HG03095 (cell line): ENCODE results near the gene SH2B2.
A peak's percentile ranks its signal among the peaks of the same experiment; 100 is the strongest.

Experiments
- ATAC-seq: cut with Tn5 transposase; IDR thresholded peaks from one replicate; pipeline ENCODE4 v1.9.1; 2021; ENCODE audit warnings: moderate library complexity; ENCODE audit not compliant: unreplicated experiment

SH2B2 gene

DNA sequence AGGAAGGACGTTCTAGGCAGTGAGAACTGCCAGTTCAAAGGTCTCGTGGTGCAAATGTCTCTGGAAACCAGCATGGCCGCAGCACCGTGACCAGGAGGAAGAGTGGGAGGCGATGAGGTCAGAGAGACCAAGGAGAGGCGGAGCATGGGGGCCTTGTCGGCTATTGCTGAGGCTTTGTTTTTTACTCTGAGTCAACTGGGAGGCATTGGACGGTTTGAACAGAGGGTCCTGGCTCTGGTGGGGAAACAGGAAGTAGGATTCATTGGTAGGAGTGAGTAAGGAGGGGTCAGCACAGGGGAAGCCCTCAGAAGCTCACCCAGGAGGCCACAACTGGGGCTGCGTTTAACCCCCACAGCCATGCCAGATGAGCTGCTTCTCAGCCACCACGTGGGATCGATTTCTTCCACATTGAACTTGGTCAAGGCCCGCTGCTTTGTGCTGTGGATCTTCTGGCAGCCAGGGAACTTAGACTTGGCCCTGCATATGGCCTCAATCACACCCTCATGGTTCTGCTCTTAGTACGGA, 22.2 kb upstream of the SH2B2 start:
- no peak for ATAC-seq

DNA sequence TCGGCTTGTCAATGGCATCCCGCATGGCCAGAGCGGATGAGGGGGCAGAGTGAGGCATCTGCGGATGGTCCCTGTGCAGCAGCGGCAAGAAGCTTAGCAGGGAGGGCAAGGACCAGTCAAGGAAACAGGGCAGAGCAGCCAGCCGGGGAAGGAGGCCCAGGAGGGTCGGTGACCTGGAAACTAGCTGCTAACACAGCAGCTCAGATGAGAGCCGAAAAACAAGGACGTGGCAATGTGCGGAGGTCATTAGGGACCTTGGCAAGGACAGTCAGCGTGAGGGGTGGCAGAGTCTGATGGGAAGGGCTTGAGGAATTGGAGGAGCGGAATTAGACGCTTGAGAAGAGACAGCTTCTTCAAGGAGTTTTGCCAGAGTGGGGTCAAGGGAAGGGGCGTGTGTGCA, 20.1 kb upstream of the SH2B2 start:
- ATAC-seq: no peak

DNA sequence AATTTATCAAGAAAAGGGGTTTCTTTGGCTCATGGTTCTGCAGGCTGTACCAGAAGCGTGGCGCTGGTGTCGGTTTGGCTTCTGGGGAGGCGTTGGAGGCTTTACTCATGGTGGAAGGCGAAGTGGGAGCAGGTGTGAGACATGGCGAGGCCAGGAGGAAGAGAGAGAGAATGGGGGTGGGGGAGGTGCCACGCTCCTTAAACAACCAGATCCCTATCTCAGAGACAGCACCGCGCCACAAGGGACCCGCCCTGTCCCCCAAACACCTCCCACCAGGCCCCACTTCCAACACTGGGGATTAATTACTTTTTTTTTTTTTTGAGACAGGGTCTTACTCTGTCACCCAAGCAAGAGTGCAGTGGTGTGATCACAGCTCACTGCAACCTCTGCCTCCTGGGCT, 18.0 kb upstream of the SH2B2 start:
- no peak for ATAC-seq

DNA sequence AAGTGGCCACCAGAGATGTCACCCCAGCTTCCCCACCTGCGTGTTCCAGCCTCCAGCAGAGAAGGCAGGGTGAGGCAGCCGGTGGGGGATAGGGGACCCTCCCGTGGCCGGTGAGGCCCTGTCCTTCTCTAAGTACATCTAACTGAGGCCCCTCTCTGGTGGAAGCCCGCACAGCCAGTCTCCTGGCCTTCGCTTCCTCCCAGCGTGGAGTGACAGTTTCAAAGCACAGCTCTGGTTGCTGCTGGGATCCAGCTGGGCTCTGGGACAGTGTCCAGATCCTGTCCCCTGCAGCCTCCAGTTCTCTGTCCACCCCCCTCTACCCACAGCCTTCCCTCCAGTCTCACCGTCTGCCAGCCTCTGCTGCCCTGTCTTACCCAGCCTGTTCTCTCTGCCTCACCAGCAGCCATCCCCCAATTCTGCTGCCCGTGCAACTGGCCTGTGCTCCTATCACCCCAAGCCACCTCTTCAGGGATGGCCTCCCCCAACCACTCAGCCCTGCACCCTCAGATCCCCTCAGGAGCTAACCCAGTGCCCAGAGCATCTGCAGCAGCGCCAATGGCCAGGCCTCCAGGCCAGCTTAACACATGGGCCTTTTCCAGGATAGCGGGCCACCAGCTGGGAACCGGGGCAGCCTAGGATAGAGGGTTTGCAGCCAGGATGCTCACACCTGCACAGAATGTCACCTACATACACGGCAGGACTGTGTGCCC, 16.3 kb upstream of the SH2B2 start:
- ATAC-seq: no peak

DNA sequence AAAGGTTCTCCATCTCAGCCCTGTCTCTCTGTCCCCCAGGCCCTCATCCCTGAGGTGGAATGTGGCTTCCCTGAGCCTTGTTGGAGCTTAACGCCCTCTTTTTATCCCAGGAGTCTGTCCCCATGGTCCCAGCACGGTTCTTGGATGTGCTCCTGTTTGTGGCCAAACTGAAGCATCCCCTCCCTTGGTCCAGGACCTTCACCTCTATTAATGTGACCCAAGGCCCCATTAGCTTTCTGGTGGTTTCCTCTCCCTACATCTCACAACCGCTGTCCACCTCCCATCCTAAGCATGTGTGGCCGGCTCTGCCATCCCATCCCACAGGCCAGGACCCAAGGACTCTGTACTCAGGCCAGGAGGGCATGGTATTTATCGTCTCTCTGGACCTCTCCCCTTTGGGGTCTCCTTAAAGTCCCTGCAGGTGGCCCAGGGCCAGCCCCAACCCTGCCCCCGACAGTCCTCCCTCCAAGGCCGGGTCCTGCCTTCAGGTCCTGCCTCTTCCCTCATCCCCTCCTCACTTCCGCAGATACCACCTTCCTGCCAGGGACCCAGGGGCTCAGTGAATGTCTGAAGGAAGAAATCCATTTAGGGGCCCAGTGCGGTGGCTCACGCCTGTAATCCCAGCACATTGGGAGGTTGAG, 15.4 kb upstream of the SH2B2 start:
- no peak for ATAC-seq

DNA sequence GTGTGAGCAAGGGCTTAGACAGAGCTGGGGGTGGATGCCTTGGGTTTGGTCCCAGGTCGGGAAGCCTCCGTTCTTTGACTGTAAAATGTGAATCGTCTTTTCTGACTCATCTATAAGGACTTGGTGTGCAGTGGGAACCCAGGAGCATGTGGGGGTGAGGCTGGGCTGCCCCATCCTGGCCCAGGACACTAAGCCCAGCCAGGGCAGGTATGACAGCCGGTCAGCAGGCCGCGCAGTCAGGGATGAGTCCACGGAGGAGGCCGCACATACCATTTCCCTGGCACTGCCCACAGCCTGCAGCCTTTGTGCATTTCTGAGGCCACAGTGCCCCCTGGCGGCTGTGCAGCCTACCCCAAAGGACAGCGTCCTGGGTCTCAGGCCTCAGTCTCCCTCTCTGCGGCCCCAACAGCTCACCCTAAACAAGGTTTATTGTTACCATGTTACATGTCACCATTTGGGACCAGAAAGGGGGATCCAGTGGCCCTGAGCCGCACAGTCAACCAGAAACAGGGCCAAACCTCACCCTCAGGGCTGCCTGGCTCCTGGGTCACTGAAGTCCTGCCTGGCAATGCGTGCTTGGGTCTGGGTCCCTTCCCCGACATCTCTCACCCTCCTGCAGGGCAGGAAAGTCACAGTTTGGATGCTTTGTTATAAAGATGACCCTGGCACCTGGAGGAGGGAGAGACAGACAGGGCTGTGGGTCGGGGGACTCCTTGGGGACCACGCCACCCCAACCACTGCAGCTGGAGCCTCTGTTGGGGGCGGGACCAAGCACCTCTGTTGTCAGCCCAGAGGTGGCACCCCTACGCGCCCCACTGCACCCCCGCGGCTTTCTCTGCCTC, 14.4 kb upstream of the SH2B2 start:
- ATAC-seq: no peak

DNA sequence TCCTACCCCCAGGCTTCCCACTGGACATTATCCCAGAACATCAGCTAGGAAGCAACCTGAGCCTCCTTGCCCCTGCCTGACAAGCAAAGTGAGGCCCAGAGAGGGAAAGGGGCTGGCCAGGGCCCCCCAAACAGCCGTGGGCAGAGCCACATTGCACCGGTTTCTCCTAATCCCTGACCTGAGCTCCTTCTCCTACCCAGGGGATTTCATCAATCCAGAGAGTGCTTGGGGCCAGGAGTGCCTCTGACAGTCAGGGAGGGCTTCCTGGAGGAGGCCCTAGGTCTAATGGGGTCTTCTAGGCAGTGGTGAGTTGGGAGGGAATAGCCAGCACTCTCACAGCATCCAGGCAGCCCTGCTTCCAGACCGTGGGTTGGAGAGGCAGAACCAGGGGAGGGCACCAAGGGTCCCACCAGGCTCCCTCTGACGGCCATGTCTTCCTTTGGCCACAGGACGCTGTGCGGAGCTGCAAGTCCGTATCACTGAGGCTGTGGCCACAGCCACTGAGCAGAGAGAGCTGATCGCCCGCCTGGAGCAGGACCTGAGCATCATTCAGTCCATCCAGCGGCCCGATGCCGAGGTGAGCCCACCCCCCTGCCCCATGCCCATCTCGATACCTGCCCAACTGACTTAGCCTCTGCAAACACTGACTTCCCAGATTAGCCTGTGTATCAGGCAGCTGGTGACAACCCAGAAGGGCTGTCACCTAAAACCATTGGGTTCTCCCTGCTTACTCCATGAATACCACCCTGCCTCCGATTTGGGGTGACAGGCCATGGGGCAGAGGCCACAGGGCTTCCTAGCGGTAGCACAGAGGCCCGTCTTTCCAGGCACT, 13.5 kb upstream of the SH2B2 start:
- ATAC-seq: no peak

DNA sequence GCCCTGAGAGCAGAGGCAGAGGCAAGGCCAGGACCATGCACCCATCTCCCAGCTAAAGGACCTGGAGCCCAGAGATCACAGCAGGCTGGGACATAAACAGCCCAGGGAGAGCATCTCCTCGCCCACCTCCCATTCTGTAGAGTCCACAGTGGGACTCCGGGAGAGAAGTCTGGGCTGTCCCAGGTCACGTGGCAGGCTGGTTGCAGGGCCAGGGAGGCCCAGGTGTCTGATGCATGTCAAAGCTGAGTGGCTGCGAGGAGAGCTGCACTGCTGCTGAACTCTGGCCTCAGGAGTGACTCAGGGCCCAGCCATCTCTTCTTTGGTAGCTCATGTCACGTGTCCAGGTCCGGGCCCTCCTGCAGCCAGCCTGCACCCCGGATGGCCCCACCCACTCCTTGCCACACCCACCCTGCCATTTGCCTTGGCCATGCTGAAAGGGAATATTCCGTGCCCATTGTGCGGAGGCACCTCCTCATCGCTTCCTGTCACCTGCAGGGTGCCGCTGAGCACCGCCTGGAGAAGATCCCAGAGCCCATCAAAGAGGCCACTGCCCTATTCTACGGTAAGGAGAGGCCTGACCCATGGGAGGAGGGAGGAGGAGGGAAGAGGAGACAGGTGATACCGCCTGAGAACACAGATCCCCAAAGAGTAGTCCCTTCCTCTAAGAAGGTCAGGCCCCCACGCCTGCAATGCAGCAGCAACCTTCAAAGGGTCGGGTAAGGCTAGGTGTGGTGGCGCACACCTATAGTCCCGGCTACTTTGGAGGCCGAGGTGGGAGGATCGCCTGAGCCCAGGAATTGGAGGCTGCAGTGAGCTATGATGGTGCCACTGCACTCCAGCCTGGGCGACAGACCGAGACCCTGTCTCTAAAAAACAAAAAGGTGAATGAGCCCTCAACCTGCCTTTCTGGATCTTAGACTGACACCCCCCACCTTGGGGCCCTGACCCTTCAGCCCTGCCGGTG, 12.6 kb upstream of the SH2B2 start:
- no peak for ATAC-seq

DNA sequence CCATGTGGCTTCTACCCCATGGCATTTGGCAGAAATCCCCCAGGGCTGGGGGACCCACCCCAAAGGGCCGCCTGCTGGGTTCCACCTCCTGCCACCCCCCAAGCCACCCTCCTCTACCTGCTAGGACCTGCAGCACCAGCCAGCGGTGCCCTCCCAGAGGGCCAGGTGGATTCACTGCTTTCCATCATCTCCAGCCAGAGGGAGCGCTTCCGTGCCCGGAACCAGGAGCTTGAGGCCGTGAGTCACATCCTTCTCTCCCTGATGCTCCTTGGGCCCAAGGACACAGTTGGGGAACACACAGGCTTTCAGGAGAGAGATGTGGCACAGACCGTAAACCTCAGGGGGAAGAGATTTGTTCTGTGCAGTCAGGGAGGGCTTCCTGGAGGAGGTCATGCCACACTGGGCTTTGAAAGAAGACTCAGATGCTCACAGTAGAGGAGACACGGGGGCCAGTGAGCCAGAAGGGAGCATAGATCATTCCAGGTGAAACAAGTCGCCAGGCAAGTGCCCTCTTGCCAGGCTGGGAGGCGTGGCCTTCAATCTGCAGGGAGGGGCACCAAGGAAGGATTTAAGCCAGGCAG, 11.5 kb upstream of the SH2B2 start:
- ATAC-seq: no peak

DNA sequence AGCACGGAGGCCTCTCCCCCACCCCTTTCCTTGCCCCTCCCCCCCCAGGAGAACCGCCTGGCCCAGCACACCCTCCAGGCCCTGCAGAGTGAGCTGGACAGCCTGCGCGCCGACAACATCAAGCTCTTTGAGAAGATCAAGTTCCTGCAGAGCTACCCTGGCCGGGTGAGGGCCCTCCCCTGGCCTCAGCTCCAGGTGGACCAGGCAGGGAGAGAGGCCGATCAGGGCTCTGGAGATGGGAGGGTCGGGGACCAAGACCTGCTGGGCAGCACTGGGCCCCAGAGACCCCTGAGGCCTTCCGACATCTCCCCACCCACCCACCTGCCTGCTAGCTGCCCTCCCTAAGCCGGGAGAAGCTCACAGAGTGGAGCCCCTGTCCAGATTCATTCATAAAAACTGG, 8.8 kb upstream of the SH2B2 start:
- ATAC-seq: no peak

DNA sequence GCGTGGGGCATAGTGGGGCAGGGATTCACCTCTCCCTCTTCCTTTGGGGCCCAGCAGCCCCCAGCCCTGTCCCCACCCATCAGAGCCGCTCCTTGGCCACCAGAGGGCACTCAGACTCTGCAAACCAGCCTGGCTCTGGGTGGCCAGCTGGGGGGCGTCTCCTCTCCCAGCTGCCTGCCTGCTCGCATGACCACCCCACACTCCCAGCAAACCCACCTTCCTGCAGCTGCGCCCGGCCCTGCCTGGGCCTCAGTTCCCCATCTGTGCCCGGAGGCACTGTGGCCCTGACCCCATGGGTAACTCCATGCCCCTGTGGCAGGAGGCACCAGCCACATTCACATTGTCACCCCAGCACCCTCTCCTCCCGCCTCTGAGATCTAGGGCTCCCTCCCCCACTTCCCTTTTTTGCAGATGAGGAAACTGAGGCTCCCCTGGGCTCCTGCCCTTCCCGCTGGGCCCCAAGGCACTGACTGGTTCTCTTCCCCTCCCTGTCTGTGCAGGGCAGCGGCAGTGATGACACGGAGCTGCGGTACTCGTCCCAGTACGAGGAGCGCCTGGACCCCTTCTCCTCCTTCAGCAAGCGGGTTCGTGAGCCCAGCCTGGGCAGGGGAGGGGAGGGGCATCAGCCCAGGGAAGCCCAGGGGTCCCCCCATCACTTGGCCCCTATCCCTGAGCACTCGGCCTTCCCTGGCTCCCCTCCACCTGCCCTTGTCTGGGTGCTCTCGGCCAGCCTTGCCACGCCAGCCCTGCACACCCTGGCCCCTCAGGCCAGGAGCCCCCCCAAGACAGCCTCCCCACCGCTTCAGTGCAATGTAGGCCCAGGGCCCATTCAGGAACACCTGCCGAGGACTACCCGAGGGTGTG, 6.9 kb upstream of the SH2B2 start:
- ATAC-seq: peak; percentile 65

DNA sequence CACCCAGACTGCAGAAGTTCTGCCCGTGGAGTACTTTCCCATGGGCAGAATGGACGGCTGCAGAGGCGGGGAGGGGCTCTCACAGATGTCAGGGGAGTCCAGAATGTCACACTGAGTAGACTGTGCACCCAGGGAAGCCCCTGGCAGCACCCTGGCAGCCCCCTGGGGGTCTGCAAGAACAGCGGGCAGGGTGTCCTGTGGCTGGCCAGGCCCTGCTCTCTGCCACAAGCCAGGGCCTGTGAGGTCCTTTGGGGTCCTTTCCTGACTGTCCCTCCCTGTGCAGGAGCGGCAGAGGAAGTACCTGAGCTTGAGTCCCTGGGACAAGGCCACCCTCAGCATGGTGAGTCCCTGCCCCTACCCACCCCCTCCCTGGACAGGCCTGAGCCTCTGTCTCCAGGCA, 6.1 kb upstream of the SH2B2 start:
- ATAC-seq: no peak

DNA sequence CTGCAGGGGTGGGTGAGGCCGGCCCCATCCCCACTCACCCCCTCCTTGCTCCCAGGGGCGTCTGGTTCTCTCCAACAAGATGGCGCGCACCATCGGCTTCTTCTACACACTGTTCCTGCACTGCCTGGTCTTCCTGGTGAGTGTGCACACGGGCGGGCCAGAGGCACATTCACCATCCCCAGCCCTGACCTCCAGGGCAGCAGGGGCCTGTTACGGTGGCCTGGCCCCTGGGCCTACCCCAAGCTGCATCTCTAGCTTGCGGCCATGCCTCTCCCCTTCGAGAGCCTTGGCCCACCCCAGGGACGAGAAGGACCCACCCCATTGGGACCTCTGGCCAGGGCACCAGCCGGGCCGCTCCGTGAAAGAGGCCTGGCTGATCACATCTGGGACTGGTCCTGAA, 4.9 kb upstream of the SH2B2 start:
- no peak for ATAC-seq

DNA sequence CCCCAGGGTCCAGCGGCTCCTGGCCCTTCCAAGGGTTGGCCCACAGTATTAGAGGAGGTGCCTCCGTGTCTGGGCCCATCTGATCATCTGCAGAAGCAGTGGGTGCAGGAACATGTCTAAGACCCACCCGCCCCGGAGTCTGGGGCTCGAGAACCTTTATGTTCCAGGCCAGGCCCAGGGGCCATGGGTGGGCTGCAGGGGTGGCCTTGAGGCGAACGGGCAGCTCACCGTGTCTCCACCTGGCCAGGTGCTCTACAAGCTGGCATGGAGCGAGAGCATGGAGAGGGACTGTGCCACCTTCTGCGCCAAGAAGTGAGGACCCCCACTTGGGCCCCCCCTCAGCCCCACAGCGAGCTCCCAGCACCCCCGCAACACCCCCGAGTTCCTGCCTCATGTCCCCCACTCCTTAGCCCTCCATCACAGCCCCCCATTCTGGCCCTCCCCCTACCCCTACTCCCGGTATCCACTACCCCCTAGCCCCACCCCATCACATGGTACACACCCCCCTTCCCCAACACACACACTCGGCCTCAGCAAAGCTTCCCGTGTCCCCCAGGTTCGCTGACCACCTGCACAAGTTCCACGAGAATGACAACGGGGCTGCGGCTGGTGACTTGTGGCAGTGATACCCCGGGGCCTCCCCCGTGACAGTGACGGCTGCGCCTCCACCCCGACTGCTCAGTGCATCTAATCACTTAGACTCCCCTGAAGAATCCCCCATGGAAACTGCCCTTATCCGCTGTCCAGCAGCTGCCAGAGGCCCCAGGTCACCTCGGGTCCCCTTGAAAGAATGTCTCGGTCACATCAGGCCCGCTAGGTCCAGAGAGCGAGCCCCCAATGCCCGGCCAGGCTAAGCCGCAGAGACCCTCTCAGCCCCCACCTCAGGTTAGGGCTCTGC, 4.0 kb upstream of the SH2B2 start:
- ATAC-seq: no peak

DNA sequence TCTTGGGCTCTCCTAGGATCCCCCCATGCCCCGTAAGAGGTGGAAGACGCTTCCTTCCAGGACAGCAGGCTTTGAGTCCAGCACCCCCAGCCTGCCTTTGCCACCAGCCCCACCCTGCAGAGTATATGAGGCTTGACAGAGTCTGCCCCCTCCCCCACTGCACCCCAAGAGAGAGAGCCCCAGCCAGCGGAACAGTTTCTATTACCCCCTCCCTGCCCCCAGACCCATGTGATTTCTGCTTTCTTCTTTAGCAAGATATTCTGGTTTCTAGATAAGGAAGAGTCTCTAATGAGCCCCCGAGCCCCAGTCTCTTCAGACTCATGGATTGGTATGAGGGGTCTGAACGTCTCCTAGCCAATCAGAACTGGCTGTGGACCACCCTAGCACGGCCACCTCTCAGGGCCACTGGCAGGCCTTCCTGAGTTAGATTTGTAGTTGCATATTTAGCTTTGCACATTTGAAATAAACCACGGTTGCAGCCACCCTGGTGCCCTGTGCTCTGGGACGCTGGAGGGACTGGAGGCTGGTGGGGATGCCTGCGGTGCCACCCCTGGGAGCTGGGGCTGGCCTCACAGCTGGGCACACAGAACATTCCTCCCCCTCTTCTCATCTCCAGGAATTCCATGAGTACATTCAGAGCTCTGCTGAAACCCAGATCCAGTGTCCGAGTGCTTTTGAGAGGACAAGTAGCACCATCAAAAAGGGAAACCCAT, 3.0 kb upstream of the SH2B2 start:
- no peak for ATAC-seq

DNA sequence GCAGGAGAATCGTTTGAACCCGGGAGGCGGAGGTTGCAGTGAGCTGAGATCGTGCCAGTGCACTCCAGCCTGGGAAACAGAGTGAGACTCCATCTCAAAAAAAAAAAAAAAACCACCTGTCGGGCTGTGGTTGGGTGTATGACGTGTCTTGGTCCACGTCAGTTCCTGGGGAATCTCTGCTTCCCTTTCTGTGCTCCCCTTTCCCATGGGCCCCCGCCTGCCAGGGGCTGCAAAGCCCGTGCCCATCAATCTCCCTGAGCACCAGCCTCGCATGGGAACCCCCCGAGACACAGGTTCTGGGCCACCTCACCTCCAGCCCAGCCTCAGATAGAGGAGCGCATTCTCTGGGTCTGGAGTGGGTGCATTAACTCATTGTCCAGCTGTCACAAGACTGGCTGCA, 2.3 kb upstream of the SH2B2 start:
- no peak for ATAC-seq
